ENCODE results near the gene LDHAL6A.

The LDHAL6A gene

DNA sequence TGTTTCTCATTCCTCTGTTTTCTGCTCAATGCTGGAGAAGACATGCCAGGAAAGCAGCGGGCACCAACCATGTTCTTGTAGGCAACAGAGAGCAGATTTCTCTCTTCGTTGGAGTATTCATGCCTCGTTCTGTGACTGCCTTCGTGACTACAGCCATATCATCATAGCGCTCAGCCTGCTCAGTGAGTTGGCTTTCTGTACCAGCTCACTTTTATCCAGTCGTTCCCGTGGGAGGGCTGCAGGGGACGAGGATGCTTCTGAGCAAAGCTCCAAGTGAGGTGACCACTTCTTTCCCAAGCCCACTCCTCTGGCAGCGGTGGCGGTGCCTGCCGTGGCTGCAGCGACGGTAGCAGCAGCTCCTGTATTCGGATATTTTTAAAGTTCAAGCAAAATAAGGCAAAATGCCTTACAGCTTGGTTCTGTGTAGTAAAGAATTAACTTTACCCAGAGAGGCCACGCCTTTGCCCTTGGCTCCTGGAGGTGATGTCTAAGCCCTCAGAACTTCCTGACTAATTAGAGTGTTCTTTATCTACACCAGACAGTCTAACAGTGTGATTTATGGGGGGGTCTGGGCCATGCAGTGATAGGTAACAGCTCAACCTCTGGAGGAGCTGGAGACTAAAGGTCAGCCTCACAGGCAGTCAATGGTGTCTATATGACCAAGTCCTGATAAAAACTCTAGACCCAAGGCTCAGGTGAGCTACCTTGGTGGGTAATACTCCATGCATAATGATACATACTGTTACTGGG lies 35.3 kb downstream of the LDHAL6A start:
- no peak for DNase-seq (ENCODE audit: low spot score)

- DNase-seq (ENCODE audit: low spot score), result no peak
Measured at GRCh38 chr11:18491924-18492323, 36.3 kb downstream of the LDHAL6A start.

DNA sequence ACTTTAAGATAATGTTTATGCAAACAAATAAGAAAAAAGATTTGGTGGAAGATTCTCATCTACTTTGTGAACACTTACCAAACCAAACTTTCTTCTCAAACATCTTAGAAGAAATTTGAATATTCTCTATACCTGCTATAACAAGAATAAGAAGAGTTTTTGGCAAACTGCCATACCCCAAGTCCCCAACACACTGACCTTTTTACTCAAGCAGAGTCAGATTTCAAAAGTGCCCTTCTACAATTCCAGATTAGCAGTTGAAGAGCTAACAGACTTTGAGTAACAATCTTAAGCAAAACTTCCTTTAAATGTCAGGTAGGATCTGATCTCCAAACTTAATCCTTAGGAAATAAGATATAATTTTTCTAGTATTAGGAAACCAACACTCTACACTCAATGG lies 37.2 kb downstream of the LDHAL6A start:
- no peak for DNase-seq (ENCODE audit: low spot score)

DNA sequence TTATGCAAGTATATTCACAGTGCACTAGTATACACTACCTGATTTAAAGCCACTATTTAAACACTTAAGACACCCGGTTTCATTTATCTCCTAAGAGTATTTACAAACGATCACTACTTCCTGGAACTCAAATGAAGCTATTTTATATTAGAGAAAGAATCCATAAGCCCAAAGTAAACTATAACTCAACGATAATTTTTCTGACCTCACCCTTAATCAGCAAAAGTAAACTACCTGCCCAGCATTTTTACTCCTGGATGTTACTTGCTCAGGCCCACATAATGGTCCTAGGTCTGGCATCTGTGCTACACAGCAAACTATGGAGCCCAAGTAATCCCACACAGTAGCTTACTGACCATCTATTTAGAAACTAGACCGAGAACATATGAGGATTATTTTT lies 37.7 kb downstream of the LDHAL6A start:
- DNase-seq (ENCODE audit: low spot score), result no peak

DNA sequence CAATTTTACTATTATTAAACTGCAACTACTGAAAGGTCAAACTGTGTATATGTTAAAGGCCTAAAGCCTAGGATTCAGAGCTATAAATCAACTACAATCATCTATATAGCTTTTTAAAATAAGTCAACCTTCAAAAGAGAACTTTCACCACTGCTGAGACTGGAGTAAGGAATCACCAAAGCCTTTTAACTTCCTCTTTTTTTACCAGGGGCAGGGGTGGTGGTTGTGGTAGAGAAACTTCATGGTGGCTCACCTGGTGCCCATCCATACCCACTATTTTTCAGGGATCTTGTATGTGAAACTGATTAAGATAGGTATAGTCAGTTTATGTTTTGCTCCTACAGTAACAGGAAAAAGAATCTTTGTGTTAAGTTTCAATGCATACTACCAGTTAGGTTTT lies 39.6 kb downstream of the LDHAL6A start:
- no peak for DNase-seq (ENCODE audit: low spot score)

DNA sequence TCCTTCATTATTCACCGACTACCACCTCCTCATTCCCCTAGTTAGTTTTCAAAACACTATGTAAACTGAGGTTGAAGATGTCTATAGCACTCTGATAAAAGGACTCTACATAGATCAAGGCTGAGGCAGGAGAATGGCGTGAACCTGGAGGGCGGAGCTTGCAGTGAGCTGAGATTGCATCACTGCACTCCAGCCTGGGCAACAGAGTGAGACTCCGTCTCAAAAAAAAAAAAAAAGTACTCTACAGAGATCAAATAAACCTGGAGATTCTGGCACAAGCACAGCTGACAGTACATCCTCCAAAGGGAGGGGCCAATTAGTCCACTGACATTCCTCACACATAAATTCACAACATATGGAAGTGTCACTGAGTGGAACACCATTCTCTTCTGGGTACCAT lies 40.0 kb downstream of the LDHAL6A start:
- DNase-seq (ENCODE audit: low spot score), result no peak

DNA sequence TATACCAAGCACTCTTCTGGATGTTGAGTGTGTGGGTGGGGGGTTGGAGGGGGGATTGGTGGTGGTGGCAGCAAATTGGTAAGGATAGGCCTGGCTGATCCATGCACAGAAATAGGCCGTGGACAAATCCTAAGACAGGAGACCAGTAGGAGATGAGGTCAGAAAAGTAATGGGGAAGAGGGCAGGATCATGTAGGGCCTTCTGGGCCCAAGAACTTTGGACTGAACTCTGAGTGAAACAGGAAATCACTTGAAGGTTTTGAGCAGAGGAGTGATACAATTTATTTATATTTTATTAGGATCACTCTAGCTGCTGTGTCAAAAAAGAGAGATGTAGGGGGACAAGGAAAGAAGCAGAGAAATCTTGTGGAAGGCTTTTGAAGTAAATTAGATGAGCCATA lies 42.4 kb downstream of the LDHAL6A start:
- no peak for DNase-seq (ENCODE audit: low spot score)

DNA sequence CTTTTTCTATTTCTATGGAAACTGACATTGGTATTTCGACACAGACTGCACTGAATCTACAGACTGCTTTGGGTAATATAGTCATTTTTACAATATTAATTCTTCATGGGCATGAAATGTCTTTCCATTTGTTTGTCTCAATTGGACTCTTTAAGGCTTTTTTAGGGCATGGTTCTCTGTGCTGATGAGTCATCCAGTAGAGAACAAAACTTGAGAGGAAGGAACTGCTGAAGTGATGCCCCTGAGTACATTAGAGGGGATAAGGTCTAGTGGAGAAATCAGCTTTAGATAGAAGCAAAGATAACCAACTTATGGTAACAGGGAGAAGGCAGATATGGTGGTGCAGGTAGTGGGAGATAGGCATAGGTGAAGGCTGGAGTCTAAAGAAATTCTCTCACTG lies 46.0 kb downstream of the LDHAL6A start:
- DNase-seq (ENCODE audit: low spot score), result no peak

GRCh38 chr11:18502352-18502751 lies 46.7 kb downstream of the LDHAL6A start:
- DNase-seq (ENCODE audit: low spot score), result no peak

DNA sequence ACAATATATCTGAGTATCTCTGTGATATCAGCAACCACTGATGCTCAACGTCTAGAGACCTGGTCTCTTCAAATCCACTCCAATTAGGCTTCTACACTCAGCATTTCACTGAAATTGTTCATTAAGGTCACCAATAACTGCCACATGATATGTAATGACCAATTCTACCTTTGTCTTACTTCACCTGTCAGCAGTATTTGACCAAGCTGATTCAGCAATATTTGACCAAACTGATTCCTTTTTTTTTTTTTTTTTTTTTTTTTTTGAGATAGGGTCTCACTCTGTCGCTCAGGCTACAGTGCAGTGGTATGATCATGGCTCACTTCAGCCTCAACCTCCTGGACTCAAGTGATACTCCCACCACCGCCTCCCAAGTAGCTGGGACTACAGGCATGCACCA lies 65.5 kb downstream of the LDHAL6A start:
- no peak for DNase-seq (ENCODE audit: low spot score)

DNA sequence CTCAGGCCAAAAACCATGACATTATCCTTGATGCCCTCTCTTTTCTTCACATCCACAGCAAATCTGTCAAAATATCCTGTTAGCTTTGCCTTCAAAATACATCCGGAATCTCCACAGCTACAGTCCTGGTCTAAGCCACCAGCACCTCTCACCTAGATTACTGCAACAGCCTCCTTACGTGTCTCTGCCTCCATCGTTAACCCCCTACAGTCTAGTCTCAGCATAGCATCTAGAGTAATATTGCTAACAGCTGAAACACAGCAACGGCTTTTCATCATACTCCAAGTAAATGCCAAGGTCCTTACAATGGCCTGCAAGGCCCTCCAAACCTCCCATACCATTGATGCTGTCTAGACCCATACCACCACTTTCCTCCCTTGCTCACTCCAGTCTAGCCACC lies 66.7 kb downstream of the LDHAL6A start:
- peak; percentile 11 for DNase-seq (ENCODE audit: low spot score)

DNA sequence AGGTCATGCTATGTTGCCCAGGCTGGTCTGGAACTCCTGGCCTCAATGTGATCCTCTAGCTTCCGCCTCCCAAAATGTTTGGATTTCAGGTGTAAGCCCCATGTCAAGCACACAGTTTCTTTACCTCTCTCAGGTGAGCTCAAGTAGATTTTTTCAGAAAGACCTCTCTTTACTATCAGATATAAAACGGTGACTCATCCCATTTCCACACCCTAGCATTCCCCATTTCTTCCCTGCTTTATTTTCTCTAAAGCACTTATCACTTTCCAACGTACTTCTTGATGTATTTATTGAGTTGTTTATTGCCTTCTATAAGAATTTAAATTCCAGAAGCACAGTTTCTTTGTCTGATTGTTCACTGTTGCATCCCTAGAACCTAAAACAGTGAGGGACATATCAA lies 67.4 kb downstream of the LDHAL6A start:
- no peak for DNase-seq (ENCODE audit: low spot score)

DNA sequence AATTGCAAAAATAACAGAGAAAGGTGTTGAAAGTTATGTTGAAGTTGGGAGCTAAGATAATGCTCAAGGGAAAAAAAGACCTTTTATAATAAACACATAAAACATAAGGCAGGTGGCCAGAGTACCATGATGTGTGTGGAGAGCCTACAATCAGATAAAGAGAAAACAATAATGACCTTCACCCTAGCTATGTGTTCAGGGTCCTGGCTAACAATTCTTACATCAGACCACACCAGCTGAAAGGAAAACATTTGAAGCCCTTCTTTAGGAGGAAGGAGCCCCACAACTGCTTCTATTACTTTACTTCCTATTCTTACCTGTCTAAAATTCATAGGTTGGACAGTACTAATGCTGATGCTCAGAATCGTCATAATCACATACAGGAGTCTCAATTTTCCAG lies 68.6 kb downstream of the LDHAL6A start:
- DNase-seq (ENCODE audit: low spot score), result no peak

DNA sequence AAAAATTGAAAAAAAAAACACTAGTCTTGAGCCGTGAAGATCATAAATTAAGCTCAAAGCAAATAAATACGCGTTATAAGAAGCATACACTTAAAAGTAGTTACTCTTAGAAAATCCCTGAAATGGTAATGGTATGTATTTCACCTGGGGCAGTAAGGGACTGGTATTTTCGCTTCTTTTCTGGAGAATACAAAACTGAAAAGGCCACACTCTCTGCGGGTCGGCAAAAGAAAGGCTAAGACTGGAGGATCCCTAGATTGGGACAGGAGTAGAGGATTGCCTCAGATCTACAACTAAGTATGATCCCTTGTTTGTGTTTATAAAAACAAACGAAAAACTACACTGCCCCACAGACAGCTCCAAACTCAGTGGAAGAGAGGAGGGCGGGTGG lies 70.5 kb downstream of the LDHAL6A start:
- DNase-seq (ENCODE audit: low spot score), result no peak

GRCh38 chr11:18526521-18527296 lies 71.1 kb downstream of the LDHAL6A start, which contains the start of gene TSG101:
TSG101 (minus strand) TSS chr11:18526942; CDS start chr11:18526816, 126 bp downstream.
- peak; percentile 96 for DNase-seq (ENCODE audit: low spot score)

DNA sequence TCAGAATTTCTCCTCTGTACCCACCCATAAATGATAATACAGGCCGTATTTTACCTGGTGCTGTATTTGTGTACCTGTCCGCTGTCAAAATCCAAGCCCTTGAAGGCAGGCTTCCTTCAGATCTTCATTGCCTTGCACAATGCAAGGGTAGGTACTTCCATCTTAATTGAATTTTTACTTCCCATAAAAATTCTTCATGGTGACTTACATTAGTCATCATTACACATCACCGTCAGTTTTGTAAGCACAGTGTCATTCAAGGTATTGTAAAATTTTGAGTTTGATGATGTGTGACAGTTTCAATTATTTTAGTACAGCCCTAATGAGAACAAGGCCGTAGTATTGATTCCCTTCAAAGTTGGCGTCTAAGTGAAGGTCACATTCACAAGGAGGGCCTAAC lies 71.9 kb downstream of the LDHAL6A start:
- DNase-seq (ENCODE audit: low spot score), result peak; percentile 5
